ENCODE data around the gene RGL1.

GRCh38 chr1:183780757-183781156, 24.2 kb upstream of the RGL1 start:
- TF ChIP-seq ZNF274 (IDR thresholded peaks at IDR 0.05; ENCODE audit: low read depth, low read length): no peak
- TF ChIP-seq SUZ12 (IDR thresholded peaks at IDR 0.05; ENCODE audit: extremely low read depth, insufficient read depth, insufficient read length): no peak
- TF ChIP-seq YY1 (IDR thresholded peaks at IDR 0.05; ENCODE audit: insufficient read depth, insufficient read length): no peak
